Measurements from ENCODE around the gene G3BP1.
"Not testable (repeated sequence)": the region's sequence is repeated elsewhere in the genome, so short reads cannot be mapped to it uniquely, and the experiment has no call there.

G3BP1 gene

GRCh38 chr5:151757233-151758140 is 14.3 kb upstream of the G3BP1 start:
- DNase-seq, result no peak

DNA sequence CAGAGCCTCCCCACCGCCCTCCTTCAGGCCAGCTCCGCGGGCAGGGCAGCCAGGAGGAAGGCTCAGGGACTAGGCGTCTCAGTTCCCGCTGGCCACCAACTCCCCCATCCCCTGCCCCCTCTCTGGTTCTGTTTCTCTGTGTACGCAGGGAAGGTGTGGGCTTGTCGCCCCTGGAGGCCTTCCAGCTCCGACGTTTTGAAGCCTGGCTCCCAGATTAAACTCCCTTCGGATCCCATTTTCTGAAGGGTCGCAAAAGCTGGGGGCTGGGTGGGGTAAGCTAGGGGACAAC is 13.7 kb upstream of the G3BP1 start:
- DNase-seq, result no peak

GRCh38 chr5:151758430-151759241 is 13.1 kb upstream of the G3BP1 start, which contains the start of gene ATOX1:
Gene ATOX1 (minus strand): TSS chr5:151758631. CDS start chr5:151758551, 80 bp downstream.
- peak; percentile 64 for DNase-seq

DNA sequence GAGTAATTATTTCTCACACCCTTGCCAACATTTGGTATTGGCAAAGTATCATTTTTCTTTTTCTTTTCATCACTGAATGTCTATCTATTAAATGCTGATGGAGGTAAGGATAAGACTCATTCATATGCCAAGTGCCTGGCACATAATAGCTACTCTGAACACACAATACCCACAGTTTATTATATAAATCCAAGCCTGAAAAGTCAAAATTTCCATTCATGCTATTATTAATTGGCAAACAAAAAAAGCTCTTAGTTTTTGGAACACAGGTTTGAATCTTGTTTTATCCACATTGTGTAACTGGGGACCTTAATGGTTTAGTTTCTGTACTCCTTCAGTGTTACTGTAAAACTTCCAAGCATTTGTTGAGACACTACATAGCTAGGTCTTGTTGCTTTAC is 7.0 kb upstream of the G3BP1 start:
- no peak for DNase-seq

GRCh38 chr5:151766975-151767374 is 4.8 kb upstream of the G3BP1 start:
- no peak for DNase-seq

DNA sequence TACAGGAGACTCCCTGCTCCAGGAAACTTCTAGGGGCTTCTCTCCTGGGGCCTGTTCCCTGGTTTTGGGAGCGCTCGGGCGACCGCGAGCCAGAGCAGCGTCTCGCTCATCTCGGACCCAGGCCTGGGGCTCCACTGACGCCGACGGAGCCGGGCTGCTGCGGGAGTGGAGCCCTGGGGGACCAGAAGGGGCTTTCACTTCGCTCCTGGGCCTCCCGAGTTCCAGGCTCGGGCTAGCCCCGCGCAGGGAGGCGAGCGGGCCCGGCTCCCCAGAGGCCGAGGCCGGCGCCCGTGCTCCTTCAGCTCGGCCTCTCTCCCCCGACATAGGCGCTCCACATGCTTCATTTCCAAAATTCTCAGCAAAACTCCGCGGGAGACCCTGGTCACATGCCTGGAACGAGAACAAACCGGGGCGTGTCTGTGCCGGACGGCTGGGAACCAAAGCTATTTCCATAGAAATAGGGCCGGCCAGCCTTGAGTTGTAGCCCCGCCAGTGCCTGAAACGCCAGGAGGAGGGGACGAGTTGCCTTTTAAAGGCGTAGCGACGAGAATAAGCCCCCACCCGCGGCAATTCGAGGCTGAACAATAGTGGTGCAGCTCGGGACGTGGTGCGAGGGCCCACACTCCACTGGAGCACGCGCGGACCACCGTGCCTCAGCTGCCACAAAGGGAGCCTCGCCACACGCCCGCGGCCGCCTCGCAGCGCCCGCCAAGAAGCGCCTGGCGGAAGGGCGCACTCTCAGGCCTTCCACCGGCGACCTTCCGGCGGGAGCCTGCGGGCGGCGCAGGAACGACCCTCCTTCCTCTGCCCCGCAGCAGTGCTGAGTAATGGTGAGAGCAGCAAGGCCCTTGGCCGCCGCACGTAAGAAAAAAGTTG is 1.1 kb upstream of the G3BP1 start:
- peak; percentile 23 for DNase-seq

- no peak for DNase-seq
Measured at GRCh38 chr5:151772029-151772845, 483 bp downstream of the G3BP1 start.

DNA sequence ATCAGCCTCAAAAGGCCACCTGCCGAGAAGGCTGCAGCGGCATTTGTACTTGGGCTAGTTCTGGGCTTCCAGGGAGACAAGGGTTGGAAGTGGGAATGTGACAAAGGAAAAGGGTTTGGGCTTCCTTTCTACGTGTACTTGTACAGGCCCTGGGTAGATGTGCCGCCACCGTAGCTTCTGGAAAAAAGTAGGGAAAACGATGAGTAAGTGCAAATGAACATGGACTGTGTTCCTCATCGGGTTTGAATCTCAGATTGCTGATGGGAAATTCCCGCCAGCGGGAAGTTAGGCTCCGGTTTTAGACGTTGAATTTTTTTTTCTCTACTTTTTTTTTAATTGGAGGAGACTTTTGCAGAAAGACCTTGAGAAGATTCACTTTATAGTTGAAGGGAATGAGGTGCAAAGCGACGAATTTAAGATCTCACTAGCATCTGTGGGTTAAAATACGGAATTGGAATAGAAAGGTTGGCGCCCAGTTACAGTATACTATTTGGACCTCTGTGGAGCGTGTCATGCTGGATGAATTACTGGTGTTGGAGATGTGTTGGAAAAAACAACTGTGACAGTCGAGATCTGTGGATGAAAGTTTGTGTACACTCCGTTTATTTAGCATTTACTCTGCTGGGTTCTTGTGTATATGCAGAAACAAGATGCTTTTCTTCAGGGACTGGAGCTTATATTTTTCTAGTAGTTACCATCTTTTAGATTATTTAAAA is 1.2 kb downstream of the G3BP1 start:
- no peak for DNase-seq

DNA sequence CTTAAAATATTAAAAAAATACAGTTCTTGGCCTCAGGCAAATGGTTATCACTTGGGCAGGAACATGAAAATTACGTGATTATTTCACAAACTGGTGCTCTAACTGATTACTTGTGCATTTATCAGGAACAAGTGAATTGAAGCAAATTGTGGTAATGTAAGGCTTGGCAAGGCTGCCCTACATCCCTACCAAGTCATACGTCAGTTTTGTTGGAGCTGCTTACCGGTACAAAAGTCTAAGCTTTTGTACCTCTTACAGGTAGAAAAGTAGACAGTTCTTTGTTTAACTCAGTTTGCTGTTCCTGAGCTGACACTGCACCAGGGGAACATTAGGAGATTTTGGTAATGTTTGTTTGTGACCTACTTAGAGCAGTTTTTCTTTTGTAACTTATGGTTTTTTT is 2.2 kb downstream of the G3BP1 start:
- no peak for DNase-seq

DNA sequence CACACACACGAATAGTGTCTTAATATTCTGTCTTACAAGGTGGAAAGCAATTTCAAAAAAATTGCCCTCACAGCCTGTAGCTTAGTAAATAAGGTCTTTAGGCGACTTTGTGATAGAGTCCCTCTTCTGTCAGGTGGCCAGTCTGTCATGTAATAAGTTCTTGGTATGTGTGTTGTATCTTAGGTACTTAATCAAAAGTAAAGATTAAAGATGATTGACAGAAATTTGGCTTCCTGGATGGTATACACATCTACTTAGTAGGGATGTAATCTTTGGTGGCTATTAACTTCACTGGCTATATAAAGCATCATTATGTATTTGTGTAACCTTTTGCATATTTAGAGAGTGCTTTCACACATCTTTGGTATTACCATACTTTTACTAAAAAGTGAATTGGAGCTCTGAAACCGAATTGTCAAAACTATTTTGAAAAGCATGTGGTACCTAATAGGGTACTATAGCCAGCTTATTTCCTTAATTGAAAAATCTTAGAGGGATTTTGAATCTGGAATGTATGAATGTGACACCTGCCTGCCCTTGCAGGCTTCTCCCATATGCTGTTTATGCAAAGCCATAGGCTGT is 3.4 kb downstream of the G3BP1 start:
- no peak for DNase-seq

- no peak for DNase-seq
Measured at GRCh38 chr5:151779531-151780125, 7.9 kb downstream of the G3BP1 start.

DNA sequence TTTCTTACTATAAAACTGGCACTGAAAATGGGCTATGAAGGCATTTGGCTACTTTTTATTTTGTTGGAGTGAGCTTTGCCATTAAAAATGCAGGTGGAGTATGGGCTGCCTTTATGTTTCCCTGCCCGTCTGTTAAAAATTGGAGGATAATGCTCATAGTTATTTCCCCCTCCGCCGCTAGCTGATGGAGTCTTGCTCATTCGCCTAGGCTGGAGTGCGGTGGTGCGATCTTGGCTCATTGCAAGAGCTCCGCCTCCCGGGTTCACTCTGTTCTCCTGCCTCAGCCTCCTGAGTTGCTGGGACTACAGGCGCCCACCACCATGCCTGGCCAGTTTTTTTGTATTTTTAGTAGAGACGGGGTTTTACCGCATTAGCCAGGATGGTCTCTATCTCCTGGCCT is 8.6 kb downstream of the G3BP1 start:
- DNase-seq, result no peak

- DNase-seq, result no peak
Measured at GRCh38 chr5:151781201-151781600, 9.4 kb downstream of the G3BP1 start.

DNA sequence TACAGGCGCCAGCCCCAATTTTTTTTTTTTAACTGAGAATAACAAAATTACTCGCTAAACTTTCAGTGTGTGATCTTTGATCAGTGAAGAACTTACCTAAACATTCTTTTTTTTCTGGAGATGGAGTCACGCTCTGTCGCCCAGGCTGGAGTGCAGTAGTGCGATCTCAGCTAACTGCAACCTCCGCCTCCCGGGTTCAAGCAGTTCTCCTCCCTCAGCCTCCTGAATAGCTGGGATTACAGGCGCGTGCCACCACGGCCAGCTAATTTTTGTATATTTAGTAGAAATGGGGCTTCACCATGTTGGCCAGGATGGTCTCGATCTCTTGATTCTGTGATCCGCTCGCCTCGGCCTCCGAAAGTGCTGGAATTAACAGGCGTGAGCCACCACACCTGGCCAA is 11.9 kb downstream of the G3BP1 start:
- DNase-seq, result not testable (repeated sequence)

DNA sequence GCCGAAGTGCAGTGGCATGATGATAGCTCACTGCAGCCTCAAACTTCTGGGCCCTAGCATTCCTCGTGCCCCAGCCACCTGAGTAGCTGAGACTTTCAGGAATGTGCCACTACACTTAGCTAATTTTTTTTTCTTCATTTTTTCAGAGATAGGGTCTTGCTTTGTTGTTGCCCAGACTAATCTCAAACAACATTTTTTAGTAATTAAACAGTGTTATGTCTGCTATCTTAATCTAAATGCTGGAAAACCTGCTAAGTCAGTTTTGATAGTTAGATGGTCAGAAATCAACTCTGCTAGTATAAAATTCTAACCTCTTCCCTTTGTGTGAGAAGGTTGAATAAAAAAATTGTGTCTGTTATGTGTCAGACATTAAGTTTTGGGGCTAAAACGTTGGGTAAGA is 12.4 kb downstream of the G3BP1 start:
- DNase-seq, result no peak

DNA sequence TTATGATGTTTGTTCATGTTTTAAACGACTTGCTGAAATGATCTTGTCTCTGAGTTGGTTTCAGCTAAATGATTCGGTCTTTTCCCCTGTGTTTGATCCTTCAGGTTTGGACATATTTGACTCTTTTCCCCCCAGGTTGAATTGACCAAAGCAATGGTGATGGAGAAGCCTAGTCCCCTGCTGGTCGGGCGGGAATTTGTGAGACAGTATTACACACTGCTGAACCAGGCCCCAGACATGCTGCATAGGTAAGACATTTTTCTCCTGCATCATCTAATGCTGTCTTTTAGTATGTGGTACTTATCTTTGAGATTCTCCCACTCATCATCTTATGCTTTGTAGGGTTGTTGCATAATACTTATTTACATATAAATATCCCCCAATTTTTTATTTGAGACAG is 14.7 kb downstream of the G3BP1 start:
- DNase-seq, result no peak

DNA sequence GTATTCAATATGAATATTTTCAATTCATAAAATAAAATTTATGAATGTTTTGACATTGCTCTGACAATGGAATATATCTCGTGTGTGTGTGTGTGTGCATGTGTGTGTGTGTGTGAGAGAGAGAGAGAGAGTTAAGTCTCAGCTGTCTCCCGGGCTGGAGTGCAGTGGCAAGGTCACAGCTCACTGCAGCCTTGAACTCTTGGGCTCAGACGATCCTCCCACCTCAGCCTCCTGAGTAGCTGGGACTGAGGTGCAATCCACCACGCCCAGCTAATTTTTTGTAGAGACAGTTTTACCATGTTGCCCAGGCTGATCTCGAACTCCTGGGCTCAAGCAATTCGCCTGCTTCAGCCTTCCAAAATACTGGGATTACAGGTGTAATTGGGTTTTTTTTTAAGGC is 16.1 kb downstream of the G3BP1 start:
- no peak for DNase-seq

DNA sequence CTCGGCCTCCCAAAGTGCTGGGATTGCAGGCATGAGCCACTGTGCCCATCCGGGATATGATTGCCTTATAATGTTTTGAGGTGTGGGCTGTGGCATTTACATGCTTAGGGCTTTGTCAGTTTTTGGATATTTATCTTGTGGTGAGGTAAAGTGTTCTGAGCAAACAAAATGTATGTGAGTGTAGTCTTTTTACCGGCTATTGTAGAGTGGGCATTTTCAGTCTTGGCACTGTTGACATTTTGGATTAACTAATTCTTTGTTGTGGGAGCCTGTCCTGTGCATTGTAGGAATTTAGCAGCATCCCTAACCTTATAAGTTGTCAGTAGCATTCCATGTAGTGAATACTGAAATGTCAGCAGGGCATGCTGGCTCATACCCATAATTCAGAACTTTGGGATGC is 21.6 kb downstream of the G3BP1 start:
- no peak for DNase-seq

DNA sequence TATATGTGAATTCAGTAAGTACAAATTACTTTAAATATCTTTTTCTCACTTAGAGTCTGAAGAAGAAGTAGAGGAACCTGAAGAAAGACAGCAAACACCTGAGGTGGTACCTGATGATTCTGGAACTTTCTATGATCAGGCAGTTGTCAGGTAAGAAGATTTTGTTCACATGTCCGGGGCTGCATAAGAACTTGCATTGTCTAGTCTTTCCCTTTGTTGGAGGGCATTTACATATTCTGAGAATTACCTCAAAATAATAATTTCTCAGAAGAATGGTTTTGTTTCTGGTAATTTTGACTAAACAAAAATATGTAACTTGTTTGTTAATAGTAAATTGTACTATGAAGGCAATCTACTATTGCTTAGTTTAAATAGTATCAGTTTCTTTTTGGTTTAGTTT is 23.7 kb downstream of the G3BP1 start:
- no peak for DNase-seq

DNA sequence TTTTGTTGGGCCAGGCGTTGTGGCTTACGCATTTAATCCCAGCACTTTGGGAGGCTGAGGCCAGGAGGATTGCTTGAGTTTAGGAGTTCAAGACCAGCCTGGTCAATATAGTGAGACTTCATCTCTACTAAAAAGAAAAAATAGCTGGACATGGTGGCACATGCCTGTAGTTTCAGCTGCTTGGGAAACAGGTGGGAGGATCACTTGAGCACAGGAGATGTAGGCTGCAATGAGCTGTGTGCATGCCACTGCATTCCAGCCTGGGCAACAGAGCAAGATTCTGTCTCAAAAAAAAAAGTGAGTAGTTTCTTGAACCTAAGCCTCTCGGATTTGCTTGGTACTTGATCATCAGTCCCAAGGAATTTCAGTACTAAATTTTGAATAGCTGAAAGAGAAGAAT is 26.9 kb downstream of the G3BP1 start:
- no peak for DNase-seq

DNA sequence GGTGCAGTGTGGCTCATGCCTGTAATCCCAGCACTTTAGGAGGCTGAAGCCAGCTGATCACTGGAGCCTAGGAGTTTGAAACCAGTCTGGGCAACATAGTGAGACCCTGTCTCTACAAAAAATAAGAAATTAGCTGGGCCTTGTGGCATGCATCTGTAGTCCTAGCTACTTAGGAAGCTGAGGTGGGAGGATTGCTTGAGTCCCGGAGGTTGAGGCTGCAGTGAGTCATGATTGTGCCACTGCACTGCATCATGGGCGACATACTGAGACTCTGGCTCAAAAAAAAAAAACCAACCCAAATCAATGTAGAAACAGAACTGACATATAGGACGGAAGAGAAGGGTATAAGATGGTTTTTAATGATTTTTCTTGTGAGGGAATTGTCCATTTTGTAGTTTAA is 27.7 kb downstream of the G3BP1 start:
- no peak for DNase-seq

All from NCI-H1048 (cell line).